NCI-H2107 (cell line): ENCODE results near the gene ARSB.

Experiments
- DNase-seq: peaks from one replicate; lab custom pipeline; 2025; lab: John Stamatoyannopoulos, UW

Gene ARSB

GRCh38 chr5:78833284-78833683 lies 151.8 kb downstream of the ARSB start:
- DNase-seq, result no peak

- DNase-seq, result no peak
Measured at GRCh38 chr5:78830528-78831046, 154.5 kb downstream of the ARSB start.

GRCh38 chr5:78829811-78830527 lies 155.1 kb downstream of the ARSB start:
- no peak for DNase-seq

- DNase-seq, result no peak
Measured at GRCh38 chr5:78827725-78828124, 157.4 kb downstream of the ARSB start.

GRCh38 chr5:78824831-78825281 lies 160.3 kb downstream of the ARSB start:
- no peak for DNase-seq

GRCh38 chr5:78823196-78823595 lies 161.9 kb downstream of the ARSB start:
- no peak for DNase-seq

GRCh38 chr5:78821536-78822021 lies 163.5 kb downstream of the ARSB start:
- no peak for DNase-seq

- DNase-seq, result no peak
Measured at GRCh38 chr5:78819707-78820106, 165.4 kb downstream of the ARSB start.

GRCh38 chr5:78819166-78819565 lies 165.9 kb downstream of the ARSB start:
- DNase-seq, result no peak

GRCh38 chr5:78816143-78816765 lies 168.9 kb downstream of the ARSB start:
- no peak for DNase-seq

- no peak for DNase-seq
Measured at GRCh38 chr5:78813906-78814530, 171.1 kb downstream of the ARSB start.

- no peak for DNase-seq
Measured at GRCh38 chr5:78813286-78813685, 171.8 kb downstream of the ARSB start.

GRCh38 chr5:78811866-78812265 lies 173.2 kb downstream of the ARSB start:
- DNase-seq, result no peak

GRCh38 chr5:78811121-78811817 lies 173.8 kb downstream of the ARSB start:
- DNase-seq, result no peak

GRCh38 chr5:78810098-78810920 lies 174.8 kb downstream of the ARSB start:
- no peak for DNase-seq

- no peak for DNase-seq
Measured at GRCh38 chr5:78809444-78809843, 175.7 kb downstream of the ARSB start.

- no peak for DNase-seq
Measured at GRCh38 chr5:78808818-78809217, 176.3 kb downstream of the ARSB start.

- no peak for DNase-seq
Measured at GRCh38 chr5:78808380-78808779, 176.7 kb downstream of the ARSB start.

GRCh38 chr5:78806544-78806943 lies 178.6 kb downstream of the ARSB start:
- DNase-seq, result no peak

GRCh38 chr5:78805474-78806124 lies 179.5 kb downstream of the ARSB start:
- no peak for DNase-seq

GRCh38 chr5:78804995-78805394 lies 180.1 kb downstream of the ARSB start:
- no peak for DNase-seq
